ENCODE data around the gene FOXP1. TPM values are rescaled to one million over a fixed set of nuclear protein-coding genes. Genes with fewer than 3 reads are reported as not detected.

The FOXP1 gene
- polyA plus RNA-seq, 1 donor from 2014 or later = 5.6 TPM

- no peak overlapping the region for H3K27ac ChIP-seq (ENCODE audit: low read length)
- H3K4me3 ChIP-seq (ENCODE audit: low read length) = no peak overlapping the region
- no peaks in the 10 kb centered on the region for H3K27me3 ChIP-seq (ENCODE audit: insufficient read depth, low read depth, low read length)
- no peaks in the 10 kb centered on the region for H3K36me3 ChIP-seq (ENCODE audit: insufficient read depth, low read length)
- no peak overlapping the region for H3K9ac ChIP-seq (ENCODE audit: low read length)
- H3K9me3 ChIP-seq (ENCODE audit: low read length) = no peaks in the 10 kb centered on the region
- no peaks in the 10 kb centered on the region for H4K20me1 ChIP-seq (ENCODE audit: insufficient read depth)
- no peaks in the 10 kb centered on the region for H3K9me2 ChIP-seq (ENCODE audit: insufficient read depth, low read length)
- H3K79me2 ChIP-seq (replicated peaks; ENCODE audit: insufficient read depth, low read length) = no peaks in the 10 kb centered on the region
- H3K4me2 ChIP-seq (ENCODE audit: low read length) = no peak overlapping the region
- H2AFZ ChIP-seq (ENCODE audit: low read depth, low read length) = no peak overlapping the region
- H3F3A ChIP-seq (ENCODE audit: insufficient read depth, low read length, poor library complexity, severe bottlenecking) = no peaks in the 10 kb centered on the region
- TF ChIP-seq CTCF (IDR thresholded peaks at IDR 0.05; ENCODE audit: poor library complexity, severe bottlenecking) = no peak
- no peak for TF ChIP-seq TAF1 (IDR thresholded peaks at IDR 0.05; ENCODE audit: low read depth)
Observed at GRCh38 chr3:70992562-70993204, 590.8 kb downstream of the FOXP1 start.

- Histone ChIP-seq H3K9me3 (ENCODE audit: low read length) (no peaks in the 10 kb centered on the region), H3K4me2 (ENCODE audit: low read length) (no peak overlapping the region), H3K27ac (ENCODE audit: low read length) (no peak overlapping the region), H3K27me3 (ENCODE audit: insufficient read depth, low read depth, low read length) (no peaks in the 10 kb centered on the region), H3K9ac (ENCODE audit: low read length) (no peak overlapping the region), H3K9me2 (ENCODE audit: insufficient read depth, low read length) (no peaks in the 10 kb centered on the region), H4K20me1 (ENCODE audit: insufficient read depth) (no peaks in the 10 kb centered on the region), H3K36me3 (ENCODE audit: insufficient read depth, low read length) (no peaks in the 10 kb centered on the region), H3K4me3 (ENCODE audit: low read length) (no peak overlapping the region), H2AFZ (ENCODE audit: low read depth, low read length) (no peak overlapping the region), H3K79me2 (replicated peaks; ENCODE audit: insufficient read depth, low read length) (no peaks in the 10 kb centered on the region), H3F3A (ENCODE audit: insufficient read depth, low read length, poor library complexity, severe bottlenecking) (no peaks in the 10 kb centered on the region)
- TF ChIP-seq CTCF (IDR thresholded peaks at IDR 0.05; ENCODE audit: poor library complexity, severe bottlenecking) (no peak), POLR2AphosphoS5 (IDR thresholded peaks at IDR 0.05) (no peak), RAD21 (conservative IDR thresholded peaks at IDR 0.05) (no peak)
Observed at GRCh38 chr3:70992131-70992530, 591.4 kb downstream of the FOXP1 start.

- no peak for TF ChIP-seq EP300 (conservative IDR thresholded peaks at IDR 0.05; ENCODE audit: poor library complexity, severe bottlenecking)
- H3K9ac ChIP-seq (ENCODE audit: low read length) = no peak overlapping the region
- no peaks in the 10 kb centered on the region for H3K36me3 ChIP-seq (ENCODE audit: insufficient read depth, low read length)
- H3K4me3 ChIP-seq (ENCODE audit: low read length) = no peak overlapping the region
- no peaks in the 10 kb centered on the region for H3K79me2 ChIP-seq (replicated peaks; ENCODE audit: insufficient read depth, low read length)
- H3F3A ChIP-seq (ENCODE audit: insufficient read depth, low read length, poor library complexity, severe bottlenecking) = no peaks in the 10 kb centered on the region
- no peak overlapping the region for H3K27ac ChIP-seq (ENCODE audit: low read length)
- no peaks in the 10 kb centered on the region for H4K20me1 ChIP-seq (ENCODE audit: insufficient read depth)
- H3K4me2 ChIP-seq (ENCODE audit: low read length) = no peak overlapping the region
- H3K9me3 ChIP-seq (ENCODE audit: low read length) = no peaks in the 10 kb centered on the region
- no peaks in the 10 kb centered on the region for H3K27me3 ChIP-seq (ENCODE audit: insufficient read depth, low read depth, low read length)
- no peaks in the 10 kb centered on the region for H3K9me2 ChIP-seq (ENCODE audit: insufficient read depth, low read length)
- no peak overlapping the region for H2AFZ ChIP-seq (ENCODE audit: low read depth, low read length)
Observed at GRCh38 chr3:70990723-70991122, 592.8 kb downstream of the FOXP1 start.

GRCh38 chr3:70990185-70990584, 593.3 kb downstream of the FOXP1 start:
- Histone ChIP-seq H4K20me1 (ENCODE audit: insufficient read depth) (no peaks in the 10 kb centered on the region), H2AFZ (ENCODE audit: low read depth, low read length) (no peak overlapping the region), H3K4me2 (ENCODE audit: low read length) (no peak overlapping the region), H3K9me2 (ENCODE audit: insufficient read depth, low read length) (no peaks in the 10 kb centered on the region), H3K9me3 (ENCODE audit: low read length) (no peaks in the 10 kb centered on the region), H3K36me3 (ENCODE audit: insufficient read depth, low read length) (no peaks in the 10 kb centered on the region), H3F3A (ENCODE audit: insufficient read depth, low read length, poor library complexity, severe bottlenecking) (no peaks in the 10 kb centered on the region), H3K79me2 (replicated peaks; ENCODE audit: insufficient read depth, low read length) (no peaks in the 10 kb centered on the region), H3K27ac (ENCODE audit: low read length) (no peak overlapping the region), H3K27me3 (ENCODE audit: insufficient read depth, low read depth, low read length) (no peaks in the 10 kb centered on the region), H3K9ac (ENCODE audit: low read length) (no peak overlapping the region), H3K4me3 (ENCODE audit: low read length) (no peak overlapping the region)
- TF ChIP-seq RAD21 (conservative IDR thresholded peaks at IDR 0.05) (no peak), TAF1 (IDR thresholded peaks at IDR 0.05; ENCODE audit: low read depth) (no peak), REST (IDR thresholded peaks at IDR 0.05; ENCODE audit: borderline replicate concordance) (no peak), SMC3 (conservative IDR thresholded peaks at IDR 0.05; ENCODE audit: poor library complexity) (no peak), EP300 (conservative IDR thresholded peaks at IDR 0.05; ENCODE audit: poor library complexity, severe bottlenecking) (no peak), POLR2AphosphoS5 (IDR thresholded peaks at IDR 0.05) (no peak), EZH2 (IDR thresholded peaks at IDR 0.05; ENCODE audit: borderline replicate concordance, insufficient read depth, low read length, poor library complexity, severe bottlenecking) (no peak), MXI1 (conservative IDR thresholded peaks at IDR 0.05; ENCODE audit: poor library complexity, severe bottlenecking) (no peak)
